ENCODE measurements around the gene OR6C70.
"Not testable (repeated sequence)": the region's sequence is repeated elsewhere in the genome, so short reads cannot be mapped to it uniquely, and the experiment has no call there.

OR6C70 gene

GRCh38 chr12:55495490-55495889 is 25.6 kb upstream of the OR6C70 start:
- ChIA-PET CTCF (no interaction called here), POLR2A (no interaction called here)
- no peak overlapping the region for H3K4me3 ChIP-seq (ENCODE audit: low read depth, low read length)
- no peak for DNase-seq (ENCODE audit: low read depth, low spot score)
- TF ChIP-seq CTCF (IDR thresholded peaks at IDR 0.05; ENCODE audit: insufficient read depth, low read length, missing control alignments): no peak

- DNase-seq (ENCODE audit: low read depth, low spot score): no peak
- CTCF ChIA-PET: no interaction called here
- no peak within 1 kb of the TSS for H3K4me3 ChIP-seq (ENCODE audit: low read depth, low read length)
- TF ChIP-seq CTCF (IDR thresholded peaks at IDR 0.05; ENCODE audit: insufficient read depth, low read length, missing control alignments): no peak
- POLR2A ChIA-PET: no interaction called here
Observed at GRCh38 chr12:55492078-55492477, 22.1 kb upstream of the OR6C70 start, which contains the start of gene OR6C68. Gene OR6C68, plus strand, starts transcription at chr12:55492378. Its CDS starts 0 bp downstream, at chr12:55492378.

- DNase-seq (ENCODE audit: low read depth, low spot score); CTCF ChIA-PET; POLR2A ChIA-PET; H3K4me3 ChIP-seq (ENCODE audit: low read depth, low read length): not testable (repeated sequence)
Observed at GRCh38 chr12:55484284-55484683, 14.3 kb upstream of the OR6C70 start.

- H3K4me3 ChIP-seq (ENCODE audit: low read depth, low read length); POLR2A ChIA-PET; CTCF ChIA-PET; DNase-seq (ENCODE audit: low read depth, low spot score): not testable (repeated sequence)
Observed at GRCh38 chr12:55479136-55479535, 9.2 kb upstream of the OR6C70 start.

- ChIA-PET CTCF (no interaction called here), POLR2A (no interaction called here)
- no peak for TF ChIP-seq CTCF (IDR thresholded peaks at IDR 0.05; ENCODE audit: insufficient read depth, low read length, missing control alignments)
- no peak for DNase-seq (ENCODE audit: low read depth, low spot score)
- H3K4me3 ChIP-seq (ENCODE audit: low read depth, low read length): no peak overlapping the region
Observed at GRCh38 chr12:55472264-55472663, 2.3 kb upstream of the OR6C70 start.

- no peak for TF ChIP-seq CTCF (IDR thresholded peaks at IDR 0.05; ENCODE audit: insufficient read depth, low read length, missing control alignments)
- ChIA-PET CTCF (no interaction called here), POLR2A (no interaction called here)
- no peak overlapping the region for H3K4me3 ChIP-seq (ENCODE audit: low read depth, low read length)
- DNase-seq (ENCODE audit: low read depth, low spot score): no peak
Observed at GRCh38 chr12:55469291-55469690, 647 bp downstream of the OR6C70 start.

- TF ChIP-seq CTCF (IDR thresholded peaks at IDR 0.05; ENCODE audit: insufficient read depth, low read length, missing control alignments): no peak
- ChIA-PET POLR2A (no interaction called here), CTCF (no interaction called here)
- H3K4me3 ChIP-seq (ENCODE audit: low read depth, low read length): no peak overlapping the region
- DNase-seq (ENCODE audit: low read depth, low spot score): no peak
Observed at GRCh38 chr12:55467836-55468235, 2.1 kb downstream of the OR6C70 start.

GRCh38 chr12:55464926-55465325 is 5.0 kb downstream of the OR6C70 start:
- DNase-seq (ENCODE audit: low read depth, low spot score); H3K4me3 ChIP-seq (ENCODE audit: low read depth, low read length); POLR2A ChIA-PET; CTCF ChIA-PET: not testable (repeated sequence)
